ENCODE data around the gene PTPA. TPM values are rescaled to one million over a fixed set of nuclear protein-coding genes. Genes with fewer than 3 reads are reported as not detected.

PTPA gene
- total and polyA plus RNA-seq, 9 of the 15 experiments (the other 6 are each of a cell fraction or from before 2014, with no cell fraction given) = 1.7 to 121 (median 72.6) TPM

- TF ChIP-seq JUND (IDR thresholded peaks at IDR 0.05; ENCODE audit: borderline replicate concordance, low read depth, low read length) (peak; percentile 26; the same call in 1 of the 2 replicates), JUND (tag; IDR thresholded peaks at IDR 0.05; ENCODE audit: borderline replicate concordance, low read depth, low read length) (no peak; the same call in 2 of the 3 replicates), NCOA4 (IDR thresholded peaks at IDR 0.05; ENCODE audit: partially characterized antibody) (no peak), ADNP (tag; IDR thresholded peaks at IDR 0.05) (no peak), RBM39 (optimal IDR thresholded peaks at IDR 0.05; ENCODE audit: low read depth, low read length) (no peak), ZNF239 (CRISPR knock-in tag; IDR thresholded peaks at IDR 0.05) (no peak), KDM5B (IDR thresholded peaks at IDR 0.05; ENCODE audit: insufficient replicate concordance, low read depth, low read length) (no peak), RBM17 (IDR thresholded peaks at IDR 0.05; ENCODE audit: borderline replicate concordance, low read depth, low read length) (no peak), NFXL1 (CRISPR knock-in tag; IDR thresholded peaks at IDR 0.05) (no peak), CBX2 (IDR thresholded peaks at IDR 0.05; ENCODE audit: insufficient read depth, low read length, poor library complexity, severe bottlenecking) (no peak), DIDO1 (tag; IDR thresholded peaks at IDR 0.05; ENCODE audit: low read depth) (no peak), POLR2A (conservative IDR thresholded peaks at IDR 0.05) (no peak), LARP7 (IDR thresholded peaks at IDR 0.05) (no peak), ZC3H4 (CRISPR knock-in tag; IDR thresholded peaks at IDR 0.05; ENCODE audit: borderline replicate concordance) (no peak), ZNF146 (CRISPR knock-in tag; IDR thresholded peaks at IDR 0.05; ENCODE audit: unreplicated experiment) (no peak), MEIS2 (IDR thresholded peaks at IDR 0.05; ENCODE audit: partially characterized antibody) (no peak), BRD4 (IDR thresholded peaks at IDR 0.05) (no peak), E2F5 (CRISPR knock-in tag; IDR thresholded peaks at IDR 0.05) (no peak)
- TF ChIP-seq, protein P1, sequence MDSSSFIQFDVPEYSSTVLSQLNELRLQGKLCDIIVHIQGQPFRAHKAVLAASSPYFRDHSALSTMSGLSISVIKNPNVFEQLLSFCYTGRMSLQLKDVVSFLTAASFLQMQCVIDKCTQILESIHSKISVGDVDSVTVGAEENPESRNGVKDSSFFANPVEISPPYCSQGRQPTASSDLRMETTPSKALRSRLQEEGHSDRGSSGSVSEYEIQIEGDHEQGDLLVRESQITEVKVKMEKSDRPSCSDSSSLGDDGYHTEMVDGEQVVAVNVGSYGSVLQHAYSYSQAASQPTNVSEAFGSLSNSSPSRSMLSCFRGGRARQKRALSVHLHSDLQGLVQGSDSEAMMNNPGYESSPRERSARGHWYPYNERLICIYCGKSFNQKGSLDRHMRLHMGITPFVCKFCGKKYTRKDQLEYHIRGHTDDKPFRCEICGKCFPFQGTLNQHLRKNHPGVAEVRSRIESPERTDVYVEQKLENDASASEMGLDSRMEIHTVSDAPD (CRISPR knock-in tag; IDR thresholded peaks at IDR 0.05) = no peak
- TF ChIP-seq, protein P2, sequence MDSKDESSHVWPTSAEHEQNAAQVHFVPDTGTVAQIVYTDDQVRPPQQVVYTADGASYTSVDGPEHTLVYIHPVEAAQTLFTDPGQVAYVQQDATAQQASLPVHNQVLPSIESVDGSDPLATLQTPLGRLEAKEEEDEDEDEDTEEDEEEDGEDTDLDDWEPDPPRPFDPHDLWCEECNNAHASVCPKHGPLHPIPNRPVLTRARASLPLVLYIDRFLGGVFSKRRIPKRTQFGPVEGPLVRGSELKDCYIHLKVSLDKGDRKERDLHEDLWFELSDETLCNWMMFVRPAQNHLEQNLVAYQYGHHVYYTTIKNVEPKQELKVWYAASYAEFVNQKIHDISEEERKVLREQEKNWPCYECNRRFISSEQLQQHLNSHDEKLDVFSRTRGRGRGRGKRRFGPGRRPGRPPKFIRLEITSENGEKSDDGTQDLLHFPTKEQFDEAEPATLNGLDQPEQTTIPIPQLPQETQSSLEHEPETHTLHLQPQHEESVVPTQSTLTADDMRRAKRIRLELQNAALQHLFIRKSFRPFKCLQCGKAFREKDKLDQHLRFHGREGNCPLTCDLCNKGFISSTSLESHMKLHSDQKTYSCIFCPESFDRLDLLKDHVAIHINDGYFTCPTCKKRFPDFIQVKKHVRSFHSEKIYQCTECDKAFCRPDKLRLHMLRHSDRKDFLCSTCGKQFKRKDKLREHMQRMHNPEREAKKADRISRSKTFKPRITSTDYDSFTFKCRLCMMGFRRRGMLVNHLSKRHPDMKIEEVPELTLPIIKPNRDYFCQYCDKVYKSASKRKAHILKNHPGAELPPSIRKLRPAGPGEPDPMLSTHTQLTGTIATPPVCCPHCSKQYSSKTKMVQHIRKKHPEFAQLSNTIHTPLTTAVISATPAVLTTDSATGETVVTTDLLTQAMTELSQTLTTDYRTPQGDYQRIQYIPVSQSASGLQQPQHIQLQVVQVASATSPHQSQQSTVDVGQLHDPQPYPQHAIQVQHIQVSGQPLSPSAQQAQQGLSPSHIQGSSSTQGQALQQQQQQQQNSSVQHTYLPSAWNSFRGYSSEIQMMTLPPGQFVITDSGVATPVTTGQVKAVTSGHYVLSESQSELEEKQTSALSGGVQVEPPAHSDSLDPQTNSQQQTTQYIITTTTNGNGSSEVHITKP (IDR thresholded peaks at IDR 0.05; ENCODE audit: partially characterized antibody) = no peak
- TF ChIP-seq, protein P3, sequence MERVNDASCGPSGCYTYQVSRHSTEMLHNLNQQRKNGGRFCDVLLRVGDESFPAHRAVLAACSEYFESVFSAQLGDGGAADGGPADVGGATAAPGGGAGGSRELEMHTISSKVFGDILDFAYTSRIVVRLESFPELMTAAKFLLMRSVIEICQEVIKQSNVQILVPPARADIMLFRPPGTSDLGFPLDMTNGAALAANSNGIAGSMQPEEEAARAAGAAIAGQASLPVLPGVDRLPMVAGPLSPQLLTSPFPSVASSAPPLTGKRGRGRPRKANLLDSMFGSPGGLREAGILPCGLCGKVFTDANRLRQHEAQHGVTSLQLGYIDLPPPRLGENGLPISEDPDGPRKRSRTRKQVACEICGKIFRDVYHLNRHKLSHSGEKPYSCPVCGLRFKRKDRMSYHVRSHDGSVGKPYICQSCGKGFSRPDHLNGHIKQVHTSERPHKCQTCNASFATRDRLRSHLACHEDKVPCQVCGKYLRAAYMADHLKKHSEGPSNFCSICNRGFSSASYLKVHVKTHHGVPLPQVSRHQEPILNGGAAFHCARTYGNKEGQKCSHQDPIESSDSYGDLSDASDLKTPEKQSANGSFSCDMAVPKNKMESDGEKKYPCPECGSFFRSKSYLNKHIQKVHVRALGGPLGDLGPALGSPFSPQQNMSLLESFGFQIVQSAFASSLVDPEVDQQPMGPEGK (CRISPR knock-in tag; IDR thresholded peaks at IDR 0.05; ENCODE audit: borderline replicate concordance) = no peak
Observed at GRCh38 chr9:129182625-129183494, 71.6 kb downstream of the PTPA start (continued).
